Erythroblast (primary cell): Measurements from ENCODE around the gene ST3GAL4.
"Not testable (repeated sequence)": the region's sequence is repeated elsewhere in the genome, so short reads cannot be mapped to it uniquely, and the experiment has no call there.

Experiments used
- GATA1 ChIP-seq: IDR thresholded peaks from 2 replicates; pipeline ENCODE4 v1.6.1; 2011; ENCODE audit warnings: low read depth, mild to moderate bottlenecking, control low read depth, low read length, moderate library complexity
- POLR2A ChIP-seq: IDR thresholded peaks from 2 replicates; pipeline ENCODE4 v1.6.1; 2011; ENCODE audit warnings: mild to moderate bottlenecking, low read length

GRCh38 chr11:126373389-126374066 lies 18.0 kb downstream of the ST3GAL4 start:
- not testable (repeated sequence) for TF ChIP-seq POLR2A, GATA1
